Diencephalon (tissue), 1 donor: ENCODE results near the gene SPDYE17. TPM values are rescaled to one million over a fixed set of nuclear protein-coding genes. Genes with fewer than 3 reads are reported as not detected.

ENCODE experiments used
- small RNA-seq: library from RNA; depleted of rRNA; stranded (forward); fragments of <200 nt; gene quantifications from one replicate; pipeline ENCODE3, GENCODE V24; 2014
- total RNA-seq: library from RNA; depleted of rRNA; stranded (reverse); fragments of >200 nt; gene quantifications from one replicate; pipeline ENCODE4 v1.2.3, GENCODE V29; 2014

Gene SPDYE17, protein sequence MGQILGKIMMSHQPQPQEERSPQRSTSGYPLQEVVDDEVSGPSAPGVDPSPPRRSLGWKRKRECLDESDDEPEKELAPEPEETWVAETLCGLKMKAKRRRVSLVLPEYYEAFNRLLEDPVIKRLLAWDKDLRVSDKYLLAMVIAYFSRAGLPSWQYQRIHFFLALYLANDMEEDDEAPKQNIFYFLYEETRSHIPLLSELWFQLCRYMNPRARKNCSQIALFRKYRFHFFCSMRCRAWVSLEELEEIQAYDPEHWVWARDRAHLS
- not detected for total RNA-seq

DNA sequence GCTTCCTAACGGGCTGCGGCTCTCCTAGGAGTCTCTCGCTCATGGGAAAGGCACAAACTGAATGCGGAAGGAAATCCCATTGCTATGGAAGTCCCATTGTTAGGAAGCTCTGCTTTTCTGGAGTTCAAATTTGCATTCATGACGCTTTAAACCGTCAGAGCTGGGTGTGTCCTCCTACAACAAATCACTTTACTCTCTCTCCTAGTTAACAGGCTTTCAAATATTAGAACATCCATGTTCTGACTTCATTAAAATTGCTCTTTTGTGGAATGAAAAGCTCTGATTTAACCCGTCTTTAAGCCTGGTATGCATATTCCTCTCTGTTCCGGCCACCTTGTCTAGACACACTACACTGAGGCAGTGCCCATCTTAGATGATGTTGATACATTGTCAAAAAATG is at the start of gene SPDYE17:
Gene SPDYE17, minus strand, starts transcription at position 101 of the 400 bp plus-strand sequence. CDS start 1,791 bp downstream, outside the sequence.

DNA sequence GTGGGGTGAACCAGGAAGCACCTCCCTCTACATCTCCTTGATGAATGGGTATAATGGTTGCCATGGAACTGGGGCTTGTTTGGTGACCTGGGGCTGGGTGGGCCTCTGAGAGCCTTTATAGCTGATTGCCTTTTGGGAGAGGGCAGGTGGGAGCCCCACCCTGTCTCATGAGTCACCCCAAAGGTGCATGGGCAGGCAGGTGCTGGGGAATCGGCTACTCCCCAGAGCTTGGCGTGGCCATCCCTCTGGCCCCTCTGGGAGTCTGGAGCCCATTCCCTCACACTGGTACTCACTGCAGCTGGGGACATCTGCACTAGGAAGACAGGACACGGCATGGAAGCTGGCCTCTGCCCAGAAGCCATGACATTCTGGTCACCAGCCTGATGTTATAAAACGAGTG is 30.4 kb upstream of the SPDYE17 start, which contains the start of gene SPDYE18:
Gene SPDYE18, minus strand, starts transcription at position 2 of the 400 bp plus-strand sequence. CDS start 2,046 bp downstream, outside the sequence.

Small RNAs within 50 kb of the gene (small RNA-seq; reads per million reads assigned to genes)
- not detected for gene RF00019

Other genes starting within 250 kb of the SPDYE17 start
- not detected for gene SPDYE18, start 30.2 kb upstream of the SPDYE17 start, total RNA-seq
- 19.1 TPM for gene CCDC146, start 90.3 kb upstream of the SPDYE17 start, total RNA-seq
- gene FGL2, start 167.5 kb upstream of the SPDYE17 start, total RNA-seq, result 2.3 TPM